ENCODE measurements around the gene PACS2.

- TF ChIP-seq CTCF (IDR thresholded peaks at IDR 0.05) (no peak), POLR2A (IDR thresholded peaks at IDR 0.05) (no peak)
Measured at GRCh38 chr14:105426416-105427130, 112.0 kb downstream of the PACS2 start.
